ENCODE data around the gene NPHP4. TPM values are rescaled to one million over a fixed set of nuclear protein-coding genes. Genes with fewer than 3 reads are reported as not detected.
A peak's percentile ranks its signal among the peaks of the same experiment; 100 is the strongest.

NPHP4 gene
- total RNA-seq, 1 donor from 2014 or later: 12.1 TPM

DNA sequence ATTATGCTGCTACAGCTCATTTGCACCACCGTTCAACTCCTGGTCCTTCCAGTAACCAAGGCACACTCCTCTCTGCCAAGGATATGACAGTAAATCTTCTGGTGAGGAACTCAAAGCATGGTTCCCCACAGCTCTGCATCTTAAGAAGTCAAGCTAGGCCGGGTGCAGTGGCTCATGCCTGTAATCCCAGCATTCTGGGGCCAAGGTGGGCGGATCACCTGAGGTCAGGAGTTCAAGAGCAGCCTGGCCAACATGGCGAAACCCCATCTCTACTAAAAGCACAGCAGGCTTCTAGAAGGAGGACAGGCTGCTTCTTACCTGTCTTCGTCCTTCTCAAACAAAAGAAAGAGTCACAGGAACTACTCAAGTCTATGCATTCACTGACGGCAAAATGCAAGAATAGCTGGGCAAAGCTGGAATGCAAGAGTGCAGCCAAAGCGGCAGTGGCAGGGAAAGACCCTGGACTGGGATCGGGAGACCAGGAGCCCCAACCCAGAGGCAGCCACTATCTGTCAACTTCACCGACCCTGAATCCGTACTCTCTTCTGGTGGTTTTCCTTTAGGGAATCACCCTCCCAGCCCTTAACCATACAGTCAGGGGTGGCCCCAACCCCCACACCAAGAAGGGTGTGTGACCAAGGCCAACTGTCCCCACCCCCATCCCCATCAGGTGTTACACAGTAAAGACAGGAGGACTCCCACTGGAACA lies 75.5 kb downstream of the NPHP4 start:
- no peak for DNase-seq (ENCODE audit: extremely low read depth, low read depth, low spot score)

DNA sequence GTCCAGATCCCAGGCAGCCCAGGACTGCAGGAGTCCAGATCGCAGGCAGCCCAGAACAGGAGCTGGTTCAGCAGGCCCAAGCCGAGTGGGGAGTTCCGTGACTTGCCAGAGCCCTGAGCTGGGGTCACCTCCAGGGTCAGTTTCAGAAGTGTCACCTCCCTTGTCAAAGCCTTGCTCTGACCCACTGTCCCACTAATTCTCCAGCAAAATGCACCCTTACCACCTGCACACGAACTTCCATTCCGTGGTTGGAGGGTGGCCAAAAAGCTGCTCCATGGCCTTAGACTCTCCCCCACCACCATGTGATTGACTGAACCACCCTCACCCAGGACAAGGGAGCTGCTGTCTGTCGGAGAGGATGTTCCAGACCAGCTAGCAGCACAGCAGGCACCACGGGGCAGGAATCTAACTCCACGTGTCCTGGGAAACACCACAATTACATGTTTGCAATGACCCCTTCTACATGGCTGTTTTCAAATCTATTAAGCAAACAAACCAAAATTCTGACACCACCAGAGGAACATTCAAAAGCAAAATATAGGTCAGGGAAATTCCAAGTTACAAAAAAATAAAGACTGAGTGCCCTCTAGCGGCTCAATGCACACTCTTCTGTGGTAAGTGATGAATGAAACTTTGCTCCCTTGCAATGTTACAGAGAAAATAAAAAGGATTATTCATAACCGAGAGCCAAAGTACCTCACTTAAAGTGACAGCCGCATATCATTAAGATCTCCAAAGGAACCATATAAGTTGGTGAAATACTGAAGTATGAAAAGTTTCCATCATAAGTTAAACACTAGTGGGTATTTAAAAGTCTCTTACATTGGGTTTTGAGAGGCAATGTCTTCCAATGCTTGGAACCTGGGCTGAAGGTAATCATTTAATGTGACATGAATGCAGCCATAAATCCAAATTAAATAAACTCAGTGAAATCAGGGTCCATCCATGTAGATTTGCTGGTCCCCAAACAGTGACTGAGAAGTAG lies 76.3 kb downstream of the NPHP4 start:
- peak; percentile 20 for DNase-seq (ENCODE audit: extremely low read depth, low read depth, low spot score)

GRCh38 chr1:5914676-5915365 lies 77.4 kb downstream of the NPHP4 start:
- DNase-seq (ENCODE audit: extremely low read depth, low read depth, low spot score): no peak

DNA sequence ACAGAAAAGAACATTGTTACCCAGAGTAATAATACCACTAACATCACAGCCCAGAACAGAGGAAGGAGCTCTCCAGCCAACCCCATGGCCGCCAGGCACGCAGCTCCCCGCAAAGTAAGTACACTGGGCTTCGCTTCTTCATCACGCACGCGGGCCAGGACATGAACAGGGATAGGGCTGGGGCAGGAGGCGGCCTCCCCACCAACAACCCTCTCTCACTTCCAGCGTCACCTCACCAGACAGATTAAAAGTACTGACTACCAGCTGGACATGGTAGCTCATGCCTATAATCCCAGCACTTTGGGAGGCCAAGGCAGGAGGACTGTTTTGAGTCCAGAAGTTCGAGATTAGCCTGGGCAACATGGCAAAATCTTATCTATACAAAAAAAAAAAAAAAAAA lies 78.3 kb downstream of the NPHP4 start:
- DNase-seq (ENCODE audit: extremely low read depth, low read depth, low spot score): no peak

DNA sequence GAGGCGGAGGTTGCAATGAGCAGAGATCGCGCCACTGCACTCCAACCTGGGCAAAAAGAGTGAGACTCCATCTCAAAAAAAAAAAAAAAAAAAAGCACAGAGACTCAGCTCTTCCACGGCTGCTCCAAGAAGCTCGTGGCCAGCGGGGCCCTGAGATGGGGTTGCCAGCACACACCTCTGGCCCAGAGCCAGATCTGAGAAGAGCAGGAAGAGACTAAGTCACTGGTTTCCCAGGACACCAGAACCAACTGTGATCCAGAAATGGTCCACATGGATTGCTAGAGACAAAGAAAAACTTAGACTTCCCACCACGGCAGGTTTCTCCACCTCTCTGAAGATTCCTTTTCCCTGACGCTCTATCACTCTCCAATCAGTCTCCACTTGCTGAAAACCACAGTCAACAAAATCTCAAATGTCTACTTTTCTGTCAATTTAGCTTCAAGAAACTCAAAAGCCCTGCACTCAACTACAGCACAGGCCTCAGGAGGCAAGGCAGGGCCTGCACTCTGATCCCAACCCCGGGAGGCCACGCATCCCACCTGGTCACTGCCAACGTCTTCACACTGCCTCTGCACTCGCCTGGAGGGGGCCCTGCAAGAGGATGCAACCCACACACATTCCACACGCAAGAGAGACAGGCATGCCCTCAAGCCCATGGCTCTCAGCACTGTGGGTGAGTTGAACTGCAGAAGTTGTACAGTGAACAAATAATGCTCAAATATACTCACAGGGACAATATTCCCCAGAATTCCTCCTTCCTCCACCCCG lies 79.0 kb downstream of the NPHP4 start:
- DNase-seq (ENCODE audit: extremely low read depth, low read depth, low spot score): no peak

- DNase-seq (ENCODE audit: extremely low read depth, low read depth, low spot score): no peak
Observed at GRCh38 chr1:5911871-5912271, 80.4 kb downstream of the NPHP4 start.

- no peak for DNase-seq (ENCODE audit: extremely low read depth, low read depth, low spot score)
Observed at GRCh38 chr1:5911157-5911556, 81.1 kb downstream of the NPHP4 start.

GRCh38 chr1:5910666-5911065 lies 81.6 kb downstream of the NPHP4 start:
- no peak for DNase-seq (ENCODE audit: extremely low read depth, low read depth, low spot score)

DNA sequence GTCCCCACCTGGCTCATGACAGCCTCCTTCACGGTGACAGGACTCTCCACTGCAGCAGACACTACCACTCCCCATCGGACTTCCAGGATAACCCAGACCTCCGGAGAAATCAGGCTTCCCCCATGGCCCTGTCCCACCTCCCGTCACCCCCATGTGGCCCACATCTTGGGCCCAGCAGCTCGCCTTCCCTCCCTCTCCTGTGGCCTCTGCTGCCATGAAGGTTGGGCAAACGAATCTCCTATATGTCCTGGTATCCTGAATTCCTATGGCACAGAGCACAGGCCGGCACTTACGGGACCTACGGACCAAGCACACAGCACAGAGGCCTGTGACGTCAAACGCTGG lies 82.0 kb downstream of the NPHP4 start:
- DNase-seq (ENCODE audit: extremely low read depth, low read depth, low spot score): no peak

GRCh38 chr1:5909576-5910275 lies 82.5 kb downstream of the NPHP4 start:
- DNase-seq (ENCODE audit: extremely low read depth, low read depth, low spot score): no peak

DNA sequence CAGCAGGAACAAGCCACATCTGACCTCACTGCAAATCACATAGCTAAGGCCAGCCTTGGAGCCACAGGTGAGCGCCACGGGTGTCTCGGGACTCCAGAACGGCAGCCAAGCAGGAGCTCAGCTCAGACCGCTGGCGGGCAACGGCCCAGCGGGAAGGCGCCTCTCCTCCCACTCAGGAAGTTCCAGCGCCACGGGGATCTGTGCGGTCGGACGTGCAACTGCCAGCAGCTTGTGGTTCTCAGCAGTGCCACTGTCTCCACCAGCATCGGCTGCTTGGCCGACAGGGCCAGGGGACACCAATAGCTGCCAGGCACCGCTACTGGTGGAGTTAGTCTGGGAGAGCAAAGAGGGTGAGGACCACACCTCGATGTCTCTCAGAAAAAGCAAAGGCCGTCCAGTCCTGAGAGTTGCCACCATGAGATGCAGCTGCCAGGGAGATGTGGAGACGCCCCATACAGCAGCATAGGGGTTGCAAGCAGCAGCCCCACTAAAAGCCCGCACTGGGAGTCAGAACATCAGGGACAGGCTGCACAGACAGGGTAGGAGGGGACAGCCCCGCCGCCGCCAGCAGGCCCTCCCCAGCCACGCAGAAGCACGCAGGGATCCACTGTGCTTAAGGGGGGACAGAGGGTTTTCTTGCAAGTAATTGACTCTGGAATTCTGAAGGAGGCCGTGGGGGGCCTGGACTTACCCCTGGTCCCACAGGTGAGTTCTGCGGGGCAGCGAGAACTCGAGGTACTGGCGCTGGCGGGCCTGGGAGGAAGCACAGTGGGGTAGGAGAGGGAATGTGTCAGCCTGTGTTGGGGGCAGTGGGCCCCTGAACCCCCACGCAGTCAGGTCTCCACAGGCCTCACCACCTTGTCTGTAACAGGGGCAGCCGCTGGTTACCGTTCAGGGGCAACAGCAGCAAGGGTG lies 83.5 kb downstream of the NPHP4 start:
- no peak for DNase-seq (ENCODE audit: extremely low read depth, low read depth, low spot score)

DNA sequence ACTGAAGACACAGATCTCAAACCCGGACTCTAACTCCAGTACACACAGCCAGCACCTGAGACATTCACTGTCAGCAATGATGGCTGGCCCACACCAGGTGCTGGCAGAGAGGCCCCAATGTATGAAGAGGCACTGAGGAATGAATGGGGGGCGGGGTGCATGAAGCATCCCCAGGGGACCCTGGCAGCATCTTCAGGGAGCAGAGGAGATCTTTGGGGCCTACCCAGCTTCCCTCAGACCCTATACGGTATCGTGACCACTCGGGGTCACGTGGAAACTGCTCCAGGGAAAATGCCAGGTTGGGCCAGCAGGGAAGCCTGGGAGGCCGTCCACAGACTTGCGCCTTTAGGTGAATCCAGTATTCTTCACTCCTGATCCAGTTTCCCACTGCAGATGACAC lies 84.3 kb downstream of the NPHP4 start:
- no peak for DNase-seq (ENCODE audit: extremely low read depth, low read depth, low spot score)

DNA sequence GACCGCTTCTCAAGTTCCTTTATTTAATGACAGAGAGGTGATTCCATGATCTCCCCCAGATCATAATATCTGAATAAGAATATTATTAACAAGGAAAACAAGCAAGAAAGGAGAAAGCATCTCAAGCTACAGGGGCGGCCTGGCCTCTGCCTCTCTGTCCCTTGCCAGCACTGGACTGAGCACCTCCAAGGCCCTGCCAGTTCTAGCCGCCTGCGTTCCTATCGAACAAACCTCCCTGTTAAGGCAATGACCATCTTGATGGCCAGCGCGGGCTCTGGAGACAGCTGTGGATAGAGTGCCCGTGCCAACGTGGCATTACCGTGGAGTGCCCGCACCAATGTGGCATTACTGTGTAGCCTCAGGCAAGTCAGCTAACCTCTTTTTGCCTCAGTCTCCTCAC lies 84.8 kb downstream of the NPHP4 start:
- DNase-seq (ENCODE audit: extremely low read depth, low read depth, low spot score): no peak

GRCh38 chr1:5906966-5907365 lies 85.3 kb downstream of the NPHP4 start:
- no peak for DNase-seq (ENCODE audit: extremely low read depth, low read depth, low spot score)

DNA sequence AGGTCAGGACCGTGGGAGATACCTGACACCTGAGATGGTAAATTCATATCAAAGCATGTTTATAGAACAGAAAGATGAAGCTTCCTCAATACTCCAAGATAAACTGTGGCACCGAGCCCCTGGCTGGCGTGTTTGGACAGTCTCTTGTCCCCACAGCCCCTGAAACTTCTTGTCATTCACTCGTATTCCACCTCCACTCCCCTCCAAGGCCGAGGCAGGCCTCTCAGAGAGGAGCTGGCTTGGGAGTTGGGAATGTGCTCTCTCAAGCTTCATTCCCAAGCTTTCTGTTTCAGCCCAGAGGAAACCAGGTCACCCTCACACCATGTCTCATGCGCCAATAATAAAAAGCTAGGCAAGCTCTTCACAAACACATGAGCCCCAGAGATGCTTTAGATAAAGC lies 86.1 kb downstream of the NPHP4 start:
- DNase-seq (ENCODE audit: extremely low read depth, low read depth, low spot score): no peak

DNA sequence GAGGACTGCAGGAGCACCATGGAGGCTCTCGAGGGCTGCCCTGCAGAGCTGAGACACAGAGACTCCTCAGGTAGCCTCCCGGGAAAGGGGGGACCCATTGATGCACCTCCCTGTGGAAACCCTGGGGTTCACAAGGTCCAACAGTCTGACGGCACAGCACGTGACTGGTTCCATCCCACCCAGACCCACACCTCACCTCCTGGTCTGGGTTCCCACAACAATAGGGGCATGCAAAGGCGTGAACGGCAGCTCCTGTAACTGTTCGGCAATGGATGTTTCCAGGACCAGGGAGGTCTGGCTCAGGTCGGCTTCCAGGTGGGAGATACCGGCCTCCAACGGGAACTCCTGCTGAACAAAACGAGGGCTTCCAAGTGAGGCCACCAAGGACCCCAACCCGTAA lies 86.8 kb downstream of the NPHP4 start:
- DNase-seq (ENCODE audit: extremely low read depth, low read depth, low spot score): no peak

- DNase-seq (ENCODE audit: extremely low read depth, low read depth, low spot score): no peak
Observed at GRCh38 chr1:5904551-5904950, 87.7 kb downstream of the NPHP4 start.

- no peak for DNase-seq (ENCODE audit: extremely low read depth, low read depth, low spot score)
Observed at GRCh38 chr1:5903680-5904079, 88.5 kb downstream of the NPHP4 start.

GRCh38 chr1:5903031-5903430 lies 89.2 kb downstream of the NPHP4 start:
- no peak for DNase-seq (ENCODE audit: extremely low read depth, low read depth, low spot score)
